ENCODE measurements around the gene GNB3. TPM values are rescaled to one million over a fixed set of nuclear protein-coding genes. Genes with fewer than 3 reads are reported as not detected.

The GNB3 gene
- total RNA-seq, 4 donors from 2014 or later, result under 0.01 to 18.3 (median 2.7) TPM; not detected in 1

DNA sequence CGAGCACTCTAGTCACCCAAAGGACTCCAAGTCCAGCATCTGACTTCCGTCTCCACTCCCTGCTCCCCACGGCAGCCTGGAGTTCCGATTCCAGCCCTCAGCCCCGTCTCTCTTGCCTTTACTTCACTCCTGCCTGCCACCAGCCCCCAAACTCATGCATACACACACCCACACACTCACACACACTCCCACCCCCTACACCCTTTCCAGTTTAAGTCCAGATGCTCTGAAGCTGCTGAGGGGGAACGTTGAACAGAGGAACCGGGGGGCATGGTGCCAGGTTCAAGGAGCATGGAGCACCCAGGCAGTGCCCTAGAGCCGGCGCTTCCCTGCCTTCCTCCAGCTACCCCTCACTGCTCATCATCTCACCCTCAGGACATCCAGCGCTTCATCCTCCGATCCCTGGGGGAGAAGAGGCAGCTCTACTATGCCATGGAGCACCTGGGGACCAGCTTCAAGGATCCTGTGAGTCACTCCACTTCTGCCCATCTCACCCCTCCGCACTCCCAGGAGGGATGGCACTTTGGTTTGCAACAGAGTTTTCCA is 9.2 kb upstream of the GNB3 start:
- no peaks in the 10 kb centered on the region for H3K27me3 ChIP-seq
- H3K27ac ChIP-seq, result no peak overlapping the region
- intact Hi-C loops (cut with DNase I; ENCODE audit: low total_unique reads), result no loop called here
- H3K36me3 ChIP-seq, result no peaks in the 10 kb centered on the region
- H3K4me3 ChIP-seq, result no peak overlapping the region
- no peaks in the 10 kb centered on the region for H3K9me3 ChIP-seq
- DNase-seq, result no peak
- TF ChIP-seq POLR2A (IDR thresholded peaks at IDR 0.05), result no peak
- TF ChIP-seq, protein P1, sequence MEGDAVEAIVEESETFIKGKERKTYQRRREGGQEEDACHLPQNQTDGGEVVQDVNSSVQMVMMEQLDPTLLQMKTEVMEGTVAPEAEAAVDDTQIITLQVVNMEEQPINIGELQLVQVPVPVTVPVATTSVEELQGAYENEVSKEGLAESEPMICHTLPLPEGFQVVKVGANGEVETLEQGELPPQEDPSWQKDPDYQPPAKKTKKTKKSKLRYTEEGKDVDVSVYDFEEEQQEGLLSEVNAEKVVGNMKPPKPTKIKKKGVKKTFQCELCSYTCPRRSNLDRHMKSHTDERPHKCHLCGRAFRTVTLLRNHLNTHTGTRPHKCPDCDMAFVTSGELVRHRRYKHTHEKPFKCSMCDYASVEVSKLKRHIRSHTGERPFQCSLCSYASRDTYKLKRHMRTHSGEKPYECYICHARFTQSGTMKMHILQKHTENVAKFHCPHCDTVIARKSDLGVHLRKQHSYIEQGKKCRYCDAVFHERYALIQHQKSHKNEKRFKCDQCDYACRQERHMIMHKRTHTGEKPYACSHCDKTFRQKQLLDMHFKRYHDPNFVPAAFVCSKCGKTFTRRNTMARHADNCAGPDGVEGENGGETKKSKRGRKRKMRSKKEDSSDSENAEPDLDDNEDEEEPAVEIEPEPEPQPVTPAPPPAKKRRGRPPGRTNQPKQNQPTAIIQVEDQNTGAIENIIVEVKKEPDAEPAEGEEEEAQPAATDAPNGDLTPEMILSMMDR (IDR thresholded peaks at IDR 0.05), result no peak
- H3K4me1 ChIP-seq, result peaks cover 5 to 6% of the 10 kb centered on the region in 2 donors

DNA sequence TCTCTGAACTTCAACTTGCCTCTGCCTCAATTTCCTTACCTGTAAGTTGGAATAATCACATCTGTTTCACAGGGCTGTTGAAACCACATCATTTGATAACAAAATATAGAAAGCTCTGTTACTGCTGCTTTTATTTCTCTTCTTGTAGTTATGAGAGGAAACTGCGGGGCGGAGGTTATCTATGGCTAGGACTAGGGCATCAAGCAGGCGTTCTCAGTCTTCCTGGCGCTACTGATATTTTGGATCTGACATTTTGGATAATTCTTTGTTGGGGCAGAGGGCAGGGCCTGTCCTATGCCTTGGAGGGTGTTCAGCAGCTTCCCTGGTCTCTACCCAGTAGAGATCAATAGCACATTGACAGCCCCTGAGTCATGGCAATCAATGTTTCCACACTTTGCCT is 8.6 kb upstream of the GNB3 start:
- Histone ChIP-seq H3K27me3 (no peaks in the 10 kb centered on the region), H3K4me1 (peaks cover 2 to 6% of the 10 kb centered on the region in 2 donors), H3K36me3 (no peaks in the 10 kb centered on the region), H3K27ac (peak overlapping the region in 1 of 2 donors; percentile 78), H3K9me3 (no peaks in the 10 kb centered on the region), H3K4me3 (no peak overlapping the region)
- intact Hi-C loops (cut with DNase I; ENCODE audit: low total_unique reads), result no loop called here
- DNase-seq, result no peak
- TF ChIP-seq POLR2A (IDR thresholded peaks at IDR 0.05), result no peak
- TF ChIP-seq, protein P1 (IDR thresholded peaks at IDR 0.05), result no peak

DNA sequence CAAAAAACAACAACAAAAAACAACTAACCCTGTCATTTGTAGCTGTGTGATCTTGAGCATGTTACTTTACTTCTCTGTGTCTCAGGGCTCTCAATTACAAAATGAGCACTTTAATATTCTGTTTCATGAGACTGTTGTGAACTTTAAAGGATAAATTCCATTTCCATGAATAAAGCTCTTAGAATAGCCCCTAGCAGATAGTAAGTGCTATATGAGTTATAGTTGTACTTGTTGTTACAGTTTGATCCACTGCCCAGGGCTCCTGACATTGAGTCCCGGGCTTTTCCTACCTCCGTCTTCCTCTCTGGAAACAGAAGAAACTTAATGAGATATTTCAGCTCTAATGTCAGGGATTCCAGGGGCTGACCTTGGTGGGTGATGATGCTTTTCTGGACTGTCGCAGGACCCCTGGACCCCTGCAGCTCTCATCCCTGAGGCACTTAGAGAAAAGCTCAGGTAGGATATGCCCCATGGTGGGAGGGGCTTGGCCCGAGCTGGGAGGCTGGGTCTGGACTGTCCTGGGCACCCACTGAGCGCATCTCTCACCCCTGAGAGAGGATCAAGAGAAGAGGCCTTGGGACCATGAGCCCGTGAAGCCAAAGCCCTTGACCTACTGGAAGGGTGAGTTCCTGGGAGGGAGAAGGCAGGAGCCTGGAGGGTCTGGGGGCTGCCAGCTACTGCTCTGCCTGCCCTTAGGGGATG is 7.4 kb upstream of the GNB3 start:
- Histone ChIP-seq H3K27me3 (no peaks in the 10 kb centered on the region), H3K4me3 (no peak overlapping the region), H3K4me1 (peaks cover 0 to 6% of the 10 kb centered on the region in 2 donors), H3K27ac (peak overlapping the region; percentile 59 to 78), H3K36me3 (no peaks in the 10 kb centered on the region), H3K9me3 (no peaks in the 10 kb centered on the region)
- TF ChIP-seq POLR2A (IDR thresholded peaks at IDR 0.05), result no peak
- TF ChIP-seq, protein P1 (IDR thresholded peaks at IDR 0.05), result no peak
- DNase-seq, result no peak
- intact Hi-C loops (cut with DNase I; ENCODE audit: low total_unique reads), result no loop called here

DNA sequence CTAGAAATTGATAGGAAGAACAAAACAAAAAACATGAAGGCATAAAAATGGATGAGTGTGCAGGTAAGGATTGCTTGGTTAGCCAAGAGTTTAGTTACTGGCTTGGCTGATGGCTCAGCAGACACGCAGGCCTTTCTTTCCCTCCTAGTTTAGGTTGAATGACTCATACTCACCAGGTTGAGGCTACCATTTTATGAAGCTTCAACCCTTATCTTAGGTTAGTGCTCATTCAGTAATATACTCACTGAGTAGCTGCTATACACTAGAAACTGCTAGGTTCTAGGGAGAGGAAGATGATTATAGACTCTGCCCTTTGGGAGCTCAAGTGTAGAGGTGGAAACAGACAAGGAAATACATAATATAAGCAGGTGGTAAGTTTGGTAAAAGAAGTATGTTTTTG is 6.5 kb upstream of the GNB3 start:
- no peaks in the 10 kb centered on the region for H3K9me3 ChIP-seq
- TF ChIP-seq POLR2A (IDR thresholded peaks at IDR 0.05), result no peak
- TF ChIP-seq, protein P1 (IDR thresholded peaks at IDR 0.05), result no peak
- H3K36me3 ChIP-seq, result no peaks in the 10 kb centered on the region
- no peak overlapping the region for H3K27ac ChIP-seq
- no peak for DNase-seq
- intact Hi-C loops (cut with DNase I; ENCODE audit: low total_unique reads), result no loop called here
- no peak overlapping the region for H3K4me3 ChIP-seq
- H3K27me3 ChIP-seq, result no peaks in the 10 kb centered on the region
- peaks cover 0 to 6% of the 10 kb centered on the region in 2 donors for H3K4me1 ChIP-seq

DNA sequence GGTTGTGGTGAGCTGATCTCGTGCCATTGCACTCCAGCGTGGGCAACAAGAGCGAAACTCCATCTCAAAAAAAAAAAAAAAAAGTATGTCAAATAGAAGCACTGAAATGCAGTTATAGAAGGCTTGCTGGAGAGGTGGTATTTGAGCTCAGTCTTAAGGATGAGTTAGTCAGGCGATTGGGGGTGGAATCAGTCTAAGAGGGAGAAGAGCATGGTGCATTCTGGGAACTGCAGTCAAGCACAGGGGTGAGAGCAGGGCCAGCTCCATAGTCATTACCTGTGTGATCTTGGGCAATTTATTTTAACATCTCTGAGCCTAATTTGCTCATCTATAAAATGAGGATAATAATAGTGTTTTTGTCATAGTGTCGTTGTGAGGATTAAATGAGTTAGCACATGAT is 5.9 kb upstream of the GNB3 start:
- Histone ChIP-seq H3K9me3 (no peaks in the 10 kb centered on the region), H3K4me1 (peaks cover 0 to 6% of the 10 kb centered on the region in 2 donors), H3K27ac (no peak overlapping the region), H3K27me3 (no peaks in the 10 kb centered on the region), H3K36me3 (no peaks in the 10 kb centered on the region), H3K4me3 (no peak overlapping the region)
- no peak for TF ChIP-seq POLR2A (IDR thresholded peaks at IDR 0.05)
- TF ChIP-seq, protein P1 (IDR thresholded peaks at IDR 0.05), result no peak
- intact Hi-C loops (cut with DNase I; ENCODE audit: low total_unique reads), result no loop called here
- DNase-seq, result no peak
